GM12874 (cell line): ENCODE results near the gene PRR15.

Source experiments
- CTCF ChIP-seq: IDR thresholded peaks from 2 replicates; pipeline ENCODE4 v1.5.1; 2011; ENCODE audit warnings: low read depth, mild to moderate bottlenecking, control low read depth, low read length, moderate library complexity; ENCODE audit not compliant: insufficient read depth

PRR15 gene

GRCh38 chr7:29562307-29562706 lies 1.3 kb upstream of the PRR15 start:
- no peak for TF ChIP-seq CTCF

- no peak for TF ChIP-seq CTCF
Observed at GRCh38 chr7:29564496-29565223, 1.0 kb downstream of the PRR15 start.

GRCh38 chr7:29565224-29565630 lies 1.6 kb downstream of the PRR15 start:
- no peak for TF ChIP-seq CTCF

- no peak for TF ChIP-seq CTCF
Observed at GRCh38 chr7:29565634-29565981, 2.0 kb downstream of the PRR15 start.

- TF ChIP-seq CTCF = no peak
Observed at GRCh38 chr7:29565982-29566746, 2.5 kb downstream of the PRR15 start.

GRCh38 chr7:29567174-29567573 lies 3.5 kb downstream of the PRR15 start:
- no peak for TF ChIP-seq CTCF

GRCh38 chr7:29569648-29570047 lies 6.0 kb downstream of the PRR15 start:
- no peak for TF ChIP-seq CTCF
